DMS 273 (cell line): Measurements from ENCODE around the gene ZSCAN10.

Experiments used
- DNase-seq: peaks from one replicate; lab custom pipeline; 2025; ENCODE audit not compliant: unreplicated experiment; lab: John Stamatoyannopoulos, UW

ZSCAN10 gene

DNA sequence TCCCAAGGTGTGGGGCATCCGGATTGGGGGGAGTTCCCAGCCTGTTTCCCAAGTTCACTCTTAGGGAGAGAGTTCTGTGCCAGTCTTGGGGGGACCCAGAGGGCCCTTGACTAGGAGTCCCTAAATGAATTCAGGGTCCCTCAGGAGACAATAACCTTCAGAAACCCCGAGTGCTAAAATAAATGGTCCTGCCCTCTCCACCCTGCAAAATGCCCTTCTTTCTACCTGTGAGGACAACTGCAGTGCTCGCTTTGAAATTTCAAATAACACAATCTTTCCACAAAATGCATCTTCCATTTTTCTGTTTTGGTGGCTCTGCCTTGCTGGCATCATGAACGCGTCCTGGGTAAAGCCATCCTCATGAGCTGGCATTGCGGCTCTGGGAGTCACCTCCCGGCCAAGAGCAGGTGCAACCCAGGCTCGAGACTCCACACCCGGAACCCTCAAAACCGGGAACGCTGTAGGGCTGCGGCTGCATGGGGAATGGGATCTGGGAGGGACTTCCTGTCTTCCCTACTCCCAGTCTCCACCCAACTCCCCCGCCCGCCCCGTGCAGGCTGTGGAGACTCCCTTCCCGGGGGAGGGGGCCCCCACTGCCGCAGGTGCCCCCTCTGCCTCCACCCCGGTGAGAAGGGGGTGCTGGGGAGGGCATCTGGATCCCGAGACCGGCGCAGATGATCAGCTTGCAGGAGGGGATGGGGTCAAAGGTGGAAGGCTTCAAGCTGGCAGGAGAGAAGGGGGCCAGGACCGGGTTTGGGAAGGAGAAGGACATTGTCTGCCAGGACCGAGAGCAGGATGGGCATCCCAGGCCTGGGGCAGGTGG lies 13.2 kb upstream of the ZSCAN10 start, which contains the start of gene ZNF205:
Gene ZNF205, plus strand, starts transcription at position 529 of the 823 bp plus-strand sequence. CDS start 845 bp downstream, outside the sequence.
- DNase-seq, result peak; percentile 93

DNA sequence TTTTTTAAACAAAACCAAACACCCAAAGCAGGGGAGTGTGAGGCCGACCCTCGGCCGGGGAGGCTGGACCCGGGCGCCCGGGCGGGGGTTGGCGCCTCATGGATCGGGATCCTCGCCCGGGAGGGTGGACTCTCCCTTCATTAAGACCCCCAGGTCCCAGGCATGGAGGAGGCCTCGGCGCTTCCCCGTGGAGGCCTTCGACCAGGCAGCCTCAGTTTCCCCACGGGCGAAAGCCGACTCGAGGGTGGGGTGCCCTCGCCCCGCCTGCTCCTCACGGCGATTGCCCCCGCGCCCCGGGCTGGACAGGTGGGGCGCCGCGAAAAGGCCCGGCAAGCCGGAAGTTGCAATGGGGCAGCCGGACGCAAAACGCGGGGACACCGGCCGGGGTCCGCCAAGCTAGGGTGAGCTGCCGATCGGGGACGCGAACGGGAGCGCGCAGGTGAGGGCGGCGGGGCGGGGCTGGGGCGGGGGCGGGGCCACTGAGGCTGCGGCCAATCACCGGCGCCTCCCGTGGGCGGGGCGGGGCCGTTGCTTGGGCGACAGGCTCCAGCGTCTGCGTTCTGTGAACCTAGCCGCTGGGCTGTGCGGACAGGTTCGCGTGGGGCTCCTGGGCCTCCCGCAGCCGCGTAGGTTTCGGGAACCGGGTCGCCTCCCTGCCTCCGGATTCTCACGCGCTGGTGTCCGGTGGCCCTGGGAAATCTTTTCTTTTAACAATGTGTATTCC lies 7.3 kb upstream of the ZSCAN10 start:
- DNase-seq, result peak; percentile 98

DNA sequence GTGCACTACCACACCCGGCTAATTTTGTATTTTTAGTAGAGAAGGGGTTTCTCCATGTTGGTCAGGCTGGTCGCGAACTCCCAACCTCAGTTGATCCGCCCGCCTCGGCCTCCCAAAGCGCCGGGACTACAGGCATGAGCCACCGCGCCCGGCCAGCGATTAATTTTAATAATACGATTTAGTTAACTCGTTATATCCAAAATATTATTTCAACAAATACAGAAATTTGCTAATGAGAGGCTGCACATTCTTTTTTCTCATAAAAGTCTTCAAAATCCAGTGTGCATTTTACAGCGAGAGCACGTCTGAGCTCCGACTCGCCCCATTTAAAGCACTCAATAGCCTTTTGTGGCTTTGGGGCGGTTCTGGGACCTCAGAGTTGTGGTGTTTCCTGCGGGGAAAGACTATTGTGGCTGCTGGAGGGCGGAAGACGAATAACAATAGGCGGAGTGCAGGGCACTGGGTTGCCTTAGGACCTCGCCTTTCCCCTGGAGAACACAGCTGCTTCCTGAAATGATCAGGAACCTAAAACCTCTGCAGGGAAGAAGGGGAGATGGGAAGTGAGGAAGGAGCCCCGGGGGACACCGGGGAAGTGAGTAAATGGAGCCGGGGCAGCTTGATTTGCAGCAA lies 2.9 kb upstream of the ZSCAN10 start:
- DNase-seq, result no peak

DNA sequence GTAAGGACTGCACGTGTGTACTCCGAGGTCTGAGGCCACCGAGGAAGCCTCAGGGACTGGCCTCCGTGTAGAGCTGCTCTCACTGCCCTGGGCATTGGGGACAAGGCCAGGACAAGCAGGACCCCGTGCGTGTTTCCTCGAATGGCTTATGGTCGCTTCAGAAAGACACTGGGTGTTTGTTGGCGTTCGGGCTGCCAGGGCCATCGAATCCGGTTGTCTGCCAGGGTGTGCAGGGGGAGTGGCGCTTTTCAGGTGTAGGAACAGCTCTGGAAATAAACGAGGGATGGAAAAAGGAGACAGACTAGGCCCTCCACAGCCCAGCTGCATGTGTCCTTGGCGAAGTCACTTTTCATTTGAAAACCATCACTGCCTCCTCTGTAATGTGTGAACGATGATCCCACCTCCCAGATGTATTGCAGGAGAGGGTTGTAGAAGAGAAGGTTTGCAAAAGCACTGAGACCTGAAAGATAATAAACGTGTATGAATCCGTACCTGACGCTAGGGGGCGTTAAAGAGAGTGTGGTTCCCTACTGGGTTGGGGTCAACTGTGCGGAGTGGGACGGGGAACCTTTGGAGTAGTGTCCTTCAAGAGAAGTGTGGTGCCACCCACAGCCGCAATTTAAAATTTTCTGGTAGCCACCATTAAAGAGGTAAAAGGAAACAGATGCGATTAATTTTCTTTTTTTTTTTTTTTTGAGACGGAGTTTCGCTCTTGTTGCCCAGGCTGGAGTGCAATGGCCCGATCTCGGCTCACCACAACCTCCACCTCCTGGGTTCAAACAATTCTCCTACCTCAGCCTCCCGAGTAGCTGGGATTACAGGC lies 2.1 kb upstream of the ZSCAN10 start:
- peak; percentile 78 for DNase-seq

DNA sequence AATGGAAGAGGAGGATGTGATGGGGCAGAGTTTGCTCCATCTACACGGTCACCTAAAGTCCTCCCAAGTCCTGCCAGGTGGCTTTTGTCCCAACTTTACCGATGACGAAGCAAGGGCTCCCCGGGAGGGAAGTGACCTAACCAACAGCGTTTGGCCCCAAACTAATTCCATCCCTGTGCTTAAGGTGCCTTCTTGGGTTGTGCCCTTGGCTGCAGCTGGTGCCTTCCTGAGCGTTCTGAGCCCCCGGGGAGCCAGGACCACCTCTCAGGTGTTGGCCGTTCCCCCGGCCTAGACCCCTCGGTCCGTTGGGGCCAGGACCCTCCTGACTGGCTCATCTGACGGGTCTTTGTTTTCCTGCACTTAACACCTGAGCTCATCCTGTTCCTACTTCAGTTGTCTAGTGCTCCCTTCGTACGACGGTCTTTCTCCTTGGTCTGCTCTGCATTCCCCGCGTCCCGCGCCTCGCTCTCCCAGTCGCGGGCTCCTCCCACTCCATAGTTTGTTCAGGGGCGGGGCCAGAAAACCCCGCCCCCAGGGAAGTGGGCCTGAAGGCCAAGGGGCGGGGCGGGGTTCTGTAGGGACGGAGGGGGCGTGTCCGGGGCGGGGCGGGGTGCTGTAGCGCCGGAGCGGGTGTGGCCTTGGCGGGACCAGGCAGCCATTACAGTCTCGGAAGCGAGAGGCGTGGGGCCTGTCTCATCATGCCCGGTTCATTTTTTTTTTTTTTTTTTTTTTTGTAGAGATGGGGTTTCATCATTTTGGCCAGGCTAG lies 822 bp upstream of the ZSCAN10 start:
- peak; percentile 66 for DNase-seq

DNA sequence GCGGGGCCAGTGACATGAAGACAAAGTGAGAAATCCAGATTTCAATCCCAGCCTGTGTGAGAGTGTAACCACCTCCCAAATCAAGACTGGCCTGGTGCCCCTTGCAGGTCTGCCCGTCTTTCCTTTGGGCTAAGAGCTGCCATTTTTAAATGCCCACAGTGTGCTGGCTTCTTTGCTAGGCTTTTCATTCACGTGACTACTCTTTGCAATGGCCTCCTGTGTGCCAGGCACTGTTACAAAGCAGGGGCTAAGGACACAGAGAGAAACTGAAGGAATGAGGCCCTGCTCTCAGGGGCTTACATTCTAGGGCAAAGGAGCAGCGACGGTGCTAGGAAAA lies 269 bp upstream of the ZSCAN10 start:
- no peak for DNase-seq

DNA sequence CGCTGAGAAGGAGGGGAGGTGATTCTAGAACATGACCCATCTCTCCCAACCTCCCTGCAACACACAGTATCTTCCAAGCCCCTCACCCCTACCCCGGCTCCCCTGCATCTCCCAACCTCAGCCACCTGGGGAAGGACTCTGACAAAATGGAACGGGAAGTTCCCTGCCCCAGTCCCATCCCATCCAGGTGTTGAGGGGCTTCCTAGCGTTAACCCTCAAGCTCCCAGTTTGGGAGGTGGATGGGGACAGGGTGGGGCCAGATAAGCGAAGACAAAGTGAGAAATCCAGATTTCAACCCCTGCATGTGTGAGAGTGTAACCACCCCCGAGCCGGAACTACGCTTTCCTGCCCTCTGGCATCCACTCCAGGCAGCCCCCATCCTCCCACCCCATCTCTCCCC lies 1.8 kb downstream of the ZSCAN10 start:
- DNase-seq, result no peak

DNA sequence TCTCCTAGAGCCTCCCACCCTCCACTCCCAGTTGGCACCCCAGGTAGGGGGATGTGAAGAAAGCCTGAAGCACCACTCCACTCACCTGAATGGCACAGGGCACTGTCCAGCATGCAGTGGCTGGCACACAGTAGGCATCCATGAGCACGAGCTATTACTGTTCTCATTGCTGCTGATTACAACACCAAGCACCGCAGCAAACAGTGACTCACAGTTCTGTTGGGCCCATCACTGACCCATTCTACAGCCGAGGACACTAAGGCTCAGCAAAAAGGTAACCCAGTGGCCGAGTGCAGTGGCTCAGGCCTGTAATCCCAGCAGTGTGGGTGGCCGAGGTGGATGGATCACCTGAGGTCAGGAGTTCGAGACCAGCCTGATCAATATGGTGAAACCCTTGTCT lies 2.7 kb downstream of the ZSCAN10 start:
- no peak for DNase-seq

DNA sequence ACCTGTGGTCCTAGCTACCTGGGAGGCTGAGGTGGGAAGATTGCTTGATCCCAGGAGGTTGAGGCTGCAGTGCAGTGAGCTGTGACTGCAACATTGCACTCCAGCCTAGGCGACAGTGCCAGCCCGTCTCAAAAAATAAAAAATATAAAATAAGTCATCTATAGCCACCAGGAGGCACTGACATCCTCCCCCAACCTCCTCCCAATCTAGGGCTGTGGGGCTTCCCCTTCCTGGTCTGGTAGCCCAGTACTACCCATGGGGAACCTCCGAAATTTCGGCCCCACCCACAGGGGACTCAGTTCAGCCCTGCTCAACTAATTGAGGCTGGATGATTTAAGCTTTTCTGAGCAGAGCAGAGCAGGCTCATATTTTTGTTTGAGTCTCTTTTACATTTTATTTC lies 3.2 kb downstream of the ZSCAN10 start:
- DNase-seq, result peak; percentile 61

DNA sequence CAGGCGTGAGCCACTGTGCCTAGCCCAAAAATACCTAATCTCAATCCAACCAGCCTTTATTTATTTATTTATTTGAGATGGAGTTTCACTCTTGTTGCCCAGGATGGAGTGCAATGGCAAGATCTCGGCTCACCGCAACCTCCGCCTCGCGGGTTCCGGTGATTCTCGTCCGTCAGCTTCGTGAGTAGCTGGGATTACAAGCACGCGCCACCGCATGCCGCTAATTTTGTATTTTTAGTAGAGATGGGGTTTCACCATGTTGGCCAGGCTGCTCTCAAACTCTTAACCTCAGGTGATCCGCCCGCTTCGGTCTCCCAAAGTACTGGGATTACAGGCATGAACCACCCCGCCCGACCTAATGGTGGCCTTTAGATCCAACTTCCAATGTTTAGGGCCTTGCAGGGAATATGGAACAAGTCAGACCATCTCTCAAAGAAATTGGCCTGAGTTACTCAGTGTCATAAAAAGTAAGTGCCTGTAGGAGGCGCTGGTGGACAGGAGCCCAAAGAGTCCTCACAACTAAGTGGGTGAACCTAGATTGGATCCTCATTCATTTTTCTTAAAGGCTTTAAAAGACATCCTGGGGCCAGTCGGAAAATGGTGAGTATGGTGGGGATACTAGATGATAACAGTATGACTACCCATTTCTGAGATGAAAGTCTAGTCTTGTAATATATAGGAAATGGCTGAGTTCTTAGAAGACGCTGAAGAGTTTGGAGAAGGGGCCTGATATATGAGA lies 4.6 kb downstream of the ZSCAN10 start:
- DNase-seq, result peak; percentile 73

DNA sequence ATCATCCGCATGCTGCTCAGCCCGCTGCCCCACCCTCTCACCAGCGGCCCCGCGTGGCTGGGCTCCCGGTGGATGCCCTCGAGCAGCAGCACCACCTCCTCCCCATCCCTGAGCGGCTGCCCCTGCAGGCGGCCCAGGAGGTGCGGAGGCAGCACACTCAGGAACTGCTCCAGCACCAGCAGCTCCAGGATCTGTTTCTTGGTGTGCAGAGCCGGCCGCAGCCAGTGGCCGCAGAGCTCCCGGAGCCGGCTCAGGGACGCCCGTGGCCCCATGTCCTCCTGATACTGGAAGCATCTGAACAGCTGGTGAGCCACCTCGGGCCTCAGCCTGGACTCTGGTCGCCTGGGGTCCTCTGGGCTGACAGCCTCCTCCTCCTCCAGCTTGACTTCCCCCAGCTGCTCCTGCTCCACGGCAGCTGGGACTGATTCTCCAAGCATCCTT lies 6.6 kb downstream of the ZSCAN10 start:
- DNase-seq, result no peak

DNA sequence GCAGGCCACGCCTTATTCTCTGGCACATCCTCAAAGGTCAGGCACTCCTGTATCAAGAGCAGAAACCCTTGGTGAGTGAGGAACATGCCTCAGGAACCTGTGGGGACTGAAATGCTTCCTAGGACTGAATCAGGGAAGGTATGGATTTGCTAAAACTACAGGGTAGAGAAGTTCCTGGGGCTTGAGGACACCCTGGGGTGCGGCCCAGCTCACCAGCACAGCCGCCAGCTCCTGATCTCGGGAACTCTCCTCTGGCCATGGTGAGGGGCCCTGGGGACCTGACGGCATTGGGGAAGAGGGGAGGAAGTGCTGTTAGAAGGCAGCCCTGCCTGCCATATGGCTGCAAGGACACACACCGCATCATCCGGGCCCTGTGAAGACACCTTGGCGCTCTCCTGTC lies 7.5 kb downstream of the ZSCAN10 start:
- DNase-seq, result no peak

DNA sequence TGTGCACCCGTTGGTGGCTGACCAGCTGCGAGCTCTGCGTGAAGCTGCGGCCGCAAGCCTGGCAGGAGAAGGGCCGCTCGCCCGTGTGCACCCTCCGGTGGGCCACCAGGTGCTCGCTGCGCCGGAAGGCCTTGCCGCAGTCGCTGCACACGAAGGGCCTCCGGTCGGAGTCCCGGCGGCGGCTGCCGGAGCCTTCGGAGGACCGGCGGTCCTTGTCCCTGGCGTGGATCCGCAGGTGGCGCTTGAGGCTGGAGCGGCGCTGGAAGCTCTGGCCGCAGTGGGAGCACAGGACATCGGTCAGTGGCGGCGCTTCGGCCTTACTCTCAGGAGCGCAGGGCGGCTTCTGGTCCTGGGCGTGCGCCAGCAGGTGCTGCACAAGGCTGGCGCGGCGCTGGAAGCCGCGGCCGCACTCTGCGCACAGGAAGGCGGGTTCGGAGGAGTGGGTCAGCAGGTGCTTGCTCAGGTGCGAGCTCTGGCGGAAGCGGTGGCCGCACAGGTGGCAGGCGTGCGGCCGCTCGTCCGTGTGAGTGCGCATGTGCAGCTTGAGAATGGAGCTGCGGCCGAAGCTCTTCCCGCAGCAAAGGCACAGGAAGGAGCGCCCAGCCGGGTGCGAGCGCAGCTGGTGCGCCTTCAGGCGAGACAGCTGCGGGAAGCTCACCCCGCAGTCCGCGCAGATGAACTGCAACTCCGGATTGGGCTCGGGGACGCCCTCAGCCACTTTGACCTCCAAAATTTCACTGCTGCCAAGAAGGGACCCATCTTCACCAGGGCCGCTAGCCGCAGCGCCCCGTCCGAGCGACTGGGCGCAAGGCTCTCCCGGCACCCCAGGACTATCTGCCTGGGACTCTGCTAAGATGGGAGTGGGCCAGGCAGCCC lies 9.1 kb downstream of the ZSCAN10 start:
- DNase-seq, result no peak

DNA sequence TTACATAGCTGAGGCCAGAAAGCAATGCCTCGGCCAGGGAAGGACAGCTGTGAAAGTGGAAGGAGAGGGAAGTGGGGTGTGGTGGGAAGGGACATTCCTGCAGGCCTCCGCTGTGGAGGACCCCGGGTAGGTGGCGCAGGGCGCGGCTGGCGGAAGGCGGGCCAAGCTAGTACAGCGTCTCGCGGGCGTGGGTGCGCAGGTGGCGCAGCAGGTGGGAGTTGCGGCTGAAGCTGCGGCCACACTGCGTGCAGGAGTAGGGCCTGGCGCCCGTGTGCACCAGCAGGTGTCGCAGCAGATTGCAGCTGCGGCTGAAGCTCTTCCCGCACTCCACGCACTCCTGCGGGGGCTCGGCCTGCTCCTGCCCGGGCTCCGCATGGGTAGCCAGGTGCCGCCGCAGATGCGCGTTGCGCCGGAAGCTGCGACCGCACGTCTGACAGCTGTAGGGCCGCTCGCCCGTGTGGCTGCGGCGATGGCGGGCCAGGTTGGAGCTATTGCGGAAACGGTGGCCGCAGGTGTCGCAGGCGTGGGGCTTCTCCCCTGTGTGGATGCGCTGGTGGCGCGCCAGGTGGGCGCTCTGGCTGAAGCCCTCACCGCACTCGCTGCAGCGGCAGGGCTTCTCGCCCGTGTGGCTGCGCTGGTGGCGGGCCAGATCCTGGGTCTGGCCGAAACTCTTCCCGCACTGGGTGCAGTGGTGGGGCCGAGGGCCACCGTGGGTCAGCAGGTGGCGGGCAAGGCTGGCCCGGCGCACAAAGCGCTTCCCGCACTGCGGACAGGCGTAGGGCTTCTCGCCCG lies 10.0 kb downstream of the ZSCAN10 start:
- no peak for DNase-seq

DNA sequence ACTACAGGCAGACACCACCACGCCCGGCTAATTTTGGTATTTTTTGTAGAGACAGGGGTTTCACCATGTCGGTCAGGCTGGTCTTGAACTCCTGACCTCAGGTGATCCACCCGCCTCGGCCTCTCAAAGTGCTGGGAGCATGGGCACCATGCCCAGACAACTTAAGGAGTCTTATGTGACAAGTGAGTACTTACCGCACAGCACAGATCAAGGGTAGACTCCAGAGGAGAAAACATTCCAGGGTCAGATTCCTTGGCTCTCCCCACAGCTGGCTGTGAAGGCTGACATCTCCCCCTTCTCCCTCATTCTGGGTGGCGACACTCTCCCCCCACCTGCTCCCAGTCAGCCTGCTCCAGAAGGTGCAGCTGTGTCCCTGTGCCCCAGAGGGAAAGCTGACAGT lies 10.6 kb downstream of the ZSCAN10 start:
- DNase-seq, result no peak

DNA sequence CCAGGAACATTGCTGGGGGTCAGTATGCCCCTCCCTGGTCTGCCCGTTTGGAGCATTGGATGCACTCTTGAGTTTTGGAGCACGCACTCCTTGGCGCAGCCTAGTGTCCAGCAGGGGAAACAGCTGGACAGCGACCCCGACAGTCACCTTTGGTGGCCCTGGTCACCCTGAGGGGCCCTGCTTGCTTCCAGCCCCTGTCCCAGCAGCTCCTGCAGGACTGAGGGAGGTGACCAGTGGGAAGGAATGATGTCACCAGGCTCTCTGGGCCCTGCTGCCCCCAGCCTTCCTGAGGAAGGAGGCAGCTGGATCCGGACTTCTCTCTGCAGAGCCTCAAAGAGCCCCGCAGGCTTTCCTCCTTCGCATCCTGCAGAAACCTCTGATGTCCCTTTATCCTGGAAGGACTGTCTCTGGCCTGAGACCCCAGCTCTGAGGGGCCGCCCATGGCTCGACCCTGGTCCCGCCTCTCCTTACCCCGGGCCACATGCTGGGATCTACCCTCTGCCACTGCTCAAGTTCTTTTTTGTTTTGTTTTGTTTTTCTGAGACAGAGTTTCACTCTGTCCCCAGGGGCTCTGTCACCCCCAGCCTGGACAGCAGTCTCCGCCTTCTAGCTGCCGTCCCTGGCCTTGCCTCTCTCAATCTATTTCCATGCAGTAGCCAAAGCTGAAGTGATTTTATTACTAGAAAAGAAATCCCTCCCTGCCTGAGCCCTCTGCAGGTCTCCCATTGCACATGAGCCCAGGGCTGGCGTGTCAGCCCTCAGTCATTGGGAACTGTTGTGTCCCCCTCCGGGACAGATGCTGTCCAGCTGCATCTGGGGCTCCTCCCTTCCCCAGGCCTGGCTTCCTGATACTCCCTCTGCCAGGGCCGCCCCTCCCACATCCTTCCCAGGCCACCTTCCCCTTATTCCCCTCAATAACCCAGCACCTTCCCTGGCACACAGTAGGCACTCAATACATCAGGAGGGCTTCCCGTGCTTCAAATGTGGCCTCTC lies 11.6 kb downstream of the ZSCAN10 start:
- DNase-seq, result no peak
